Measurements from ENCODE around the gene MAF. TPM values are rescaled to one million over a fixed set of nuclear protein-coding genes. Genes with fewer than 3 reads are reported as not detected.

The MAF gene
- total and polyA plus RNA-seq, 12 donors = 7.2 to 114 (median 57.0) TPM

DNA sequence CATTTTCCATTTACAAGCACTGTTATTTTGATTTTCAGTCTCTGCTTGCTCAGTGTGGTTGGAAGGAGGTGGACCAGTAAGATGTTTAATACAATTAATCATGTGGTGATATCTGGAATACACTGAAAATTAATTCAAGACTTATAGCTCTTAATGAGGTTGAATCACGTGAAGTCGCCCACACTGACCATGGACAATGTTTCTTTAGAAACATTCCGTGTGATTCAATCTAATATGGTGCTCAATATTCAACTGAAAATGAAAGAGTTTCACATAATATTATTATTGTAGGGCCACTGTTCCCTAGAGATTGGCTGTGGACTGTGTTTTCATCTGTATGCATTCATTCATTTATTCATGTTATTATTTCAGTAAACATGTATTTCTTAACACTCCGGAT lies 45.2 kb upstream of the MAF start:
- 90 to 95% (median 92%) methylated on average over 4 of the region's 4 CpGs for WGBS, 4 donors
- H3K27ac ChIP-seq = no peak overlapping the region
- intact Hi-C loops (cut with DNase I) = no loop called here
- H3K4me3 ChIP-seq = no peak overlapping the region
- H3K4me1 ChIP-seq (replicated peaks in 1 of 2) = no peaks in the 10 kb centered on the region
- H3K9me3 ChIP-seq (replicated peaks in 1 of 3) = no peaks in the 10 kb centered on the region
- TF ChIP-seq, protein P1, sequence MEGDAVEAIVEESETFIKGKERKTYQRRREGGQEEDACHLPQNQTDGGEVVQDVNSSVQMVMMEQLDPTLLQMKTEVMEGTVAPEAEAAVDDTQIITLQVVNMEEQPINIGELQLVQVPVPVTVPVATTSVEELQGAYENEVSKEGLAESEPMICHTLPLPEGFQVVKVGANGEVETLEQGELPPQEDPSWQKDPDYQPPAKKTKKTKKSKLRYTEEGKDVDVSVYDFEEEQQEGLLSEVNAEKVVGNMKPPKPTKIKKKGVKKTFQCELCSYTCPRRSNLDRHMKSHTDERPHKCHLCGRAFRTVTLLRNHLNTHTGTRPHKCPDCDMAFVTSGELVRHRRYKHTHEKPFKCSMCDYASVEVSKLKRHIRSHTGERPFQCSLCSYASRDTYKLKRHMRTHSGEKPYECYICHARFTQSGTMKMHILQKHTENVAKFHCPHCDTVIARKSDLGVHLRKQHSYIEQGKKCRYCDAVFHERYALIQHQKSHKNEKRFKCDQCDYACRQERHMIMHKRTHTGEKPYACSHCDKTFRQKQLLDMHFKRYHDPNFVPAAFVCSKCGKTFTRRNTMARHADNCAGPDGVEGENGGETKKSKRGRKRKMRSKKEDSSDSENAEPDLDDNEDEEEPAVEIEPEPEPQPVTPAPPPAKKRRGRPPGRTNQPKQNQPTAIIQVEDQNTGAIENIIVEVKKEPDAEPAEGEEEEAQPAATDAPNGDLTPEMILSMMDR (IDR thresholded peaks at IDR 0.05) = no peak
- TF ChIP-seq POLR2A (IDR thresholded peaks at IDR 0.05) = no peak
- no peaks in the 10 kb centered on the region for H3K36me3 ChIP-seq (replicated peaks in 1 of 2)
- no peak for DNase-seq
- no peaks in the 10 kb centered on the region for H3K27me3 ChIP-seq

DNA sequence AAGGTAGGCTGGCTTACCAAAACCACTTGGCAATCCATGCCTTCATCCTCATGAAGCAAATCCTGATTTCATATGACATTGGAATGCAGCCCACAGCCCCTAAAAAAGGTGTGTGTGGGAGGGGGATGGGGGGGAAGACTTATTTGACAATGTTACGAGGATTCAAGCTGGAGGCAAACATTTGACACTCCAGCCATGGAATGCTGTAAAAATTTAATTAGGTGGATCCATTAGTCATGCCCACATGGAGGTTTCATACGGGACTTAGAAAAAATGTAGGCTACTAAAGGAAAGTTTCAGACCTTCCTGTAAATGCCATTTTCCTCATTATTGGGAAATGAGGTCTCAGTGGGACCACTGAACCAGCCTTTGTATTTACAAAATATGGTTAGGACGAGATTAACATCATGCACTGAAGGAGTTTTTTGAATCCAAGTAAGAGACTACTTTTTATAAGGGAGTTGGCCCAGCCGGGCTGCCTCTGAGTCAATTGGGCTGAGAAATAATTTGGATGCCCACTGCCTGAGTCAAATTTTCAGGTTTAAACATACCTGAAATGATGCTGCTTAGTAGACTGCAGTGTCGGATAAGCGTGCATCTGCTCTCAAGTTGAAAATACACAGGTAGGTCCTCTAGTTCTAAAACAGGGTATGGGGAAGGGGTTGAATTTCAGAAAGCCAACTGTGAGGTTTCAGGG lies 44.6 kb upstream of the MAF start:
- Histone ChIP-seq H3K36me3 (replicated peaks in 1 of 2) (no peaks in the 10 kb centered on the region), H3K27me3 (no peaks in the 10 kb centered on the region), H3K9me3 (replicated peaks in 1 of 3) (no peaks in the 10 kb centered on the region), H3K27ac (no peak overlapping the region), H3K4me3 (no peak overlapping the region), H3K4me1 (replicated peaks in 1 of 2) (no peaks in the 10 kb centered on the region)
- 84 to 95% (median 89%) methylated on average over 6 of the region's 6 CpGs for WGBS, 4 donors
- intact Hi-C loops (cut with DNase I) = no loop called here
- TF ChIP-seq, protein P1 (IDR thresholded peaks at IDR 0.05) = no peak
- TF ChIP-seq POLR2A (IDR thresholded peaks at IDR 0.05) = no peak
- DNase-seq = no peak

DNA sequence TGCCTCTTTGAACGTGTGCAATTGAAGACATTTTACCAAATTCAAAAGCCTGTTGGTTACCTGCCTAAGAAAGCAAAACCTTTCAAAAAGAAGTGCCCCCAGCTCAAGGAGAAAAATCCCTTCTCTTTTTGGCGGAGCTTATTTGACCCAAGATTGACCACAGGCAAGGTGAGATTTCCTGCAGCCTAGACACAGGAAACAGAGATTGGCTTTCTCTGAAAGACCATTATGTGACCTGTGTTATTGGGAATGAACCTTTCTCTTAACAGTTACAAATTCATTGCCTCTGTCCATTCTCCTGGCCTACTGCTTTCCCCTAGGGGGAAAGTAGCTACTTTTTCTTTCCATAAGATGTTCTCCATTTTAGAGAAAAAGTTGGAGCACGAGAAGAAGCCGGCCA lies 42.1 kb upstream of the MAF start:
- Histone ChIP-seq H3K36me3 (replicated peaks in 1 of 2) (no peaks in the 10 kb centered on the region), H3K4me1 (replicated peaks in 1 of 2) (no peaks in the 10 kb centered on the region), H3K4me3 (no peak overlapping the region), H3K9me3 (replicated peaks in 1 of 3) (no peaks in the 10 kb centered on the region), H3K27me3 (no peaks in the 10 kb centered on the region), H3K27ac (no peak overlapping the region)
- TF ChIP-seq, protein P1 (IDR thresholded peaks at IDR 0.05) = no peak
- no peak for TF ChIP-seq POLR2A (IDR thresholded peaks at IDR 0.05)
- DNase-seq = no peak
- intact Hi-C loops (cut with DNase I) = no loop called here
- 66 to 95% (median 91%) methylated on average over 4 of the region's 4 CpGs for WGBS, 4 donors

DNA sequence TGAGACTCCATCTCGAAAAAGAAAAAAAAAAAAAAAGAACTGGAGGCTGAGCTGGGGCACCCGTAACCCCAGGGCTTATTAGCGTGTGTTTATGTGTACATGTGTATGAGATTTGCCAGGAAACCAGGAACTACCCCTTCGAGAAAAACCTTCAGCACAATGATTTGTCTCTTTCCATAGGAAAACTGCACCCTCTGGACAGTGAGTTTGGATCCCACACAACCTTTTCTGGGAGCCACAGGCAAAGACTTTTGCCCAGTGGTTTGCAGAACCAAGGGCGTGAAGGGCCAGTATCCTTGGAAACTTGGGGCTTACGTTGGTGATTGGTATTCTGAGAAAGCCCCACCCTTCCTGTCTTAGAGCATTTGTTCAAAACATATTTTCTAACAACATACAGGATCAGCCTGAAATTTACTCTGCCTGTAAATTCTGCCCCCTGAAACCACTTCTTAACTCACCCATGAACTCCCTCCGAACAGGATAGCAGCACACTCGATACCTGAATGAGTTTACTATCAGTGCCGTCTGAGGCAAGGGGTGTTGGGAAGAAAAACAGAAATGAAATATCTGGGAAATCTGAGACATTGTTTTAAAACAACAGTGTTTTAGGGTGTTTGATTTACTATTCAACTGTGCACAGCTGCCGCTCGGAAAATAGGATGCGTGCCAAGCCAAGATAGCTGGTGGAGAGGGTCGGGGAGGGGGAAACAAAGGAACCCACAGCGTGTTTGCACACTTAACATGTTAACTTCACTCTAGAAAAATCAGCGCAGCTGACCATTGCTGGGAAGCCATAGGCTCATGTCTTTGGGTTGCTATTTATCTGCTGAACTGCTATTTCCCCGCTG lies 40.2 kb upstream of the MAF start:
- H3K4me1 ChIP-seq (replicated peaks in 1 of 2) = no peaks in the 10 kb centered on the region
- intact Hi-C loops (cut with DNase I) = no loop called here
- no peak for TF ChIP-seq POLR2A (IDR thresholded peaks at IDR 0.05)
- TF ChIP-seq, protein P1 (IDR thresholded peaks at IDR 0.05) = no peak
- no peak overlapping the region for H3K27ac ChIP-seq
- no peaks in the 10 kb centered on the region for H3K36me3 ChIP-seq (replicated peaks in 1 of 2)
- no peaks in the 10 kb centered on the region for H3K9me3 ChIP-seq (replicated peaks in 1 of 3)
- DNase-seq = no peak
- H3K27me3 ChIP-seq = no peaks in the 10 kb centered on the region
- 33 to 45% (median 38%) methylated on average over 16 of the region's 16 CpGs for WGBS, 4 donors
- H3K4me3 ChIP-seq = no peak overlapping the region
